SU-DHL-6 (cell line): ENCODE measurements around the gene TMIE.

Source experiments
- H2AFZ ChIP-seq: fragments of 200-600 bp; sonication (generic); 2 replicates; pipeline ENCODE4 v1.6.1; 2014; ENCODE audit warnings: low read depth, mild to moderate bottlenecking, moderate library complexity, mixed read lengths, antibody characterized with exemption, low read length; ENCODE audit not compliant: severe bottlenecking
- H3F3A ChIP-seq: fragments of 200-600 bp; shearing (Covaris generic); 2 replicates; pipeline ENCODE4 v1.6.0; 2016; ENCODE audit warnings: antibody characterized with exemption, mild to moderate bottlenecking; ENCODE audit not compliant: insufficient read depth
- H3K27ac ChIP-seq: fragments of 200-600 bp; sonication (generic); 2 replicates; pipeline ENCODE4 v1.5.1; 2016; ENCODE audit warnings: low read depth, mild to moderate bottlenecking, low read length, moderate library complexity, mixed read lengths
- H3K27me3 ChIP-seq: fragments of 200-600 bp; sonication (generic), shearing (Covaris generic); 2 replicates; pipeline ENCODE4 v1.6.0; 2014; ENCODE audit warnings: mild to moderate bottlenecking, low read length
- H3K36me3 ChIP-seq: fragments of 200-600 bp; sonication (generic); 2 replicates; pipeline ENCODE4 v1.6.1; 2014; ENCODE audit warnings: mild to moderate bottlenecking, low read length, mixed read lengths
- H3K4me2 ChIP-seq: fragments of 300-600, 200-600 bp; shearing (Covaris generic), sonication (generic); 2 replicates; pipeline ENCODE4 v1.6.0; 2014; ENCODE audit warnings: low read length, low read depth, mild to moderate bottlenecking; ENCODE audit not compliant: poor library complexity, severe bottlenecking
- H3K4me3 ChIP-seq: fragments of 200-600 bp; sonication (generic); 2 replicates; pipeline ENCODE4 v1.5.1; 2014; ENCODE audit warnings: antibody characterized with exemption, low read length, mild to moderate bottlenecking, mixed read lengths; ENCODE audit not compliant: insufficient read depth, poor library complexity, severe bottlenecking
- H3K79me2 ChIP-seq: fragments of 200-600 bp; sonication (generic); 2 replicates; pipeline ENCODE4 v1.6.1; 2014; ENCODE audit warnings: mild to moderate bottlenecking, low read length, moderate library complexity; ENCODE audit not compliant: insufficient read depth
- H3K9ac ChIP-seq: fragments of 200-600 bp; sonication (generic); 2 replicates; pipeline ENCODE4 v1.7.0; 2014; ENCODE audit warnings: mild to moderate bottlenecking, low read length
- H3K9me2 ChIP-seq: fragments of 200-600 bp; sonication (generic); replicated peaks from 2 replicates; pipeline ENCODE4 v1.6.1; 2014; ENCODE audit warnings: low read length; ENCODE audit not compliant: insufficient read depth
- H3K9me3 ChIP-seq: fragments of 200-600 bp; sonication (generic); 2 replicates; pipeline ENCODE4 v1.6.1; 2014; ENCODE audit warnings: low read length, mixed read lengths; ENCODE audit not compliant: insufficient read depth
- H4K20me1 ChIP-seq: fragments of 200-600 bp; sonication (generic); 2 replicates; pipeline ENCODE4 v1.6.1; 2014; ENCODE audit warnings: low read depth, mild to moderate bottlenecking, antibody characterized with exemption, low read length, moderate library complexity, mixed read lengths
- EZH2phosphoT487 ChIP-seq: fragments of 200-600 bp; sonication (generic), shearing (Covaris generic); conservative IDR thresholded peaks from 2 replicates; pipeline ENCODE4 v1.6.1; 2018; ENCODE audit warnings: mild to moderate bottlenecking, antibody characterized with exemption, low read length, moderate library complexity, mixed read lengths
- TF ChIP-seq, protein P1 (sequence below): fragments of 200-600 bp; sonication (generic); IDR thresholded peaks from one replicate; pipeline ENCODE4 v1.5.1; 2017; ENCODE audit warnings: antibody characterized with exemption, mild to moderate bottlenecking, low read length, moderate library complexity; ENCODE audit not compliant: insufficient read depth, poor library complexity, severe bottlenecking

TMIE gene

DNA sequence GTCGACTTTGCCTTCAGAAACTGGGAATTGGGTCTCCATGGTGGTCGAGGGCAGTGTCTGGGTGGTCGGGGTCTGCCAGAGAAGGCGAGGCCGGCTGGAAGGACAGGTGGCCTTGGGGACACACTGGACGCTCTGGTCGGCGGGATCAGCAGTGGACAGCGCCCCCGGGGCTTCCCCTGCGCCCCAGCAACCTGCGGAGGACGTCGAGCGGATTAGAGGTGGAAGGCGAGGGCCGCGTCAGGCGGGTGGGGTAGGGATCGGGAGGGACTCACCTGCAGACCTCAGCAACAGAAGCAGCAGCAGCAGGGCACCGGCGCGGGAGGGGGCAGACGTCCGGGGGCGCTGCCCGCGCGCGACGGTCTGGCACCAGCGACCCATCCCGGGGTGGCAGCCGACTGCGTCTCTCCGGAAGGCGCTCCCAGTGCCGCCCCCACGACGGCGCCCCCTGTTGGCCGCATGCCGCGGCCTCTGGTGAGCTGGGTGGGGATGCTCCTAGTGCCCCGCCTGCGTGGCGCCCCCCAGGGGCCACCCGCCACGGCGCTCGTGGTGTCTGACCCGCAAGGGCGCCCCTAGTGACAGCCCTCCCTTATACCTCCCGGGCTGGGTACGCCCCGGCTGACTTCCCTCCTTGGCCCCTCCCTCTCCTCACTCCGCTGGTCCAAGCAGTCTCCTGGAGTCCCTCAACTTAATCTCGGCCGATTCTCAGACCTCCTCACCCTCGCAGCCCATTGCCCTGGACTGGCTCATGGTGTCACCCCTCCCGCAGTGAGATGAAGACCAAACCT lies 16.4 kb downstream of the TMIE start, which contains the start of gene PRSS50:
TSS of gene PRSS50 (minus strand) at position 423 of the 785 bp plus-strand sequence. CDS start at position 378, 45 bp downstream.
- no peak for TF ChIP-seq EZH2phosphoT487
- TF ChIP-seq, protein P1, sequence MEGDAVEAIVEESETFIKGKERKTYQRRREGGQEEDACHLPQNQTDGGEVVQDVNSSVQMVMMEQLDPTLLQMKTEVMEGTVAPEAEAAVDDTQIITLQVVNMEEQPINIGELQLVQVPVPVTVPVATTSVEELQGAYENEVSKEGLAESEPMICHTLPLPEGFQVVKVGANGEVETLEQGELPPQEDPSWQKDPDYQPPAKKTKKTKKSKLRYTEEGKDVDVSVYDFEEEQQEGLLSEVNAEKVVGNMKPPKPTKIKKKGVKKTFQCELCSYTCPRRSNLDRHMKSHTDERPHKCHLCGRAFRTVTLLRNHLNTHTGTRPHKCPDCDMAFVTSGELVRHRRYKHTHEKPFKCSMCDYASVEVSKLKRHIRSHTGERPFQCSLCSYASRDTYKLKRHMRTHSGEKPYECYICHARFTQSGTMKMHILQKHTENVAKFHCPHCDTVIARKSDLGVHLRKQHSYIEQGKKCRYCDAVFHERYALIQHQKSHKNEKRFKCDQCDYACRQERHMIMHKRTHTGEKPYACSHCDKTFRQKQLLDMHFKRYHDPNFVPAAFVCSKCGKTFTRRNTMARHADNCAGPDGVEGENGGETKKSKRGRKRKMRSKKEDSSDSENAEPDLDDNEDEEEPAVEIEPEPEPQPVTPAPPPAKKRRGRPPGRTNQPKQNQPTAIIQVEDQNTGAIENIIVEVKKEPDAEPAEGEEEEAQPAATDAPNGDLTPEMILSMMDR = peak; percentile 24
- Histone ChIP-seq H4K20me1 (no peaks in the 10 kb centered on the region), H3K79me2 (no peaks in the 10 kb centered on the region)

DNA sequence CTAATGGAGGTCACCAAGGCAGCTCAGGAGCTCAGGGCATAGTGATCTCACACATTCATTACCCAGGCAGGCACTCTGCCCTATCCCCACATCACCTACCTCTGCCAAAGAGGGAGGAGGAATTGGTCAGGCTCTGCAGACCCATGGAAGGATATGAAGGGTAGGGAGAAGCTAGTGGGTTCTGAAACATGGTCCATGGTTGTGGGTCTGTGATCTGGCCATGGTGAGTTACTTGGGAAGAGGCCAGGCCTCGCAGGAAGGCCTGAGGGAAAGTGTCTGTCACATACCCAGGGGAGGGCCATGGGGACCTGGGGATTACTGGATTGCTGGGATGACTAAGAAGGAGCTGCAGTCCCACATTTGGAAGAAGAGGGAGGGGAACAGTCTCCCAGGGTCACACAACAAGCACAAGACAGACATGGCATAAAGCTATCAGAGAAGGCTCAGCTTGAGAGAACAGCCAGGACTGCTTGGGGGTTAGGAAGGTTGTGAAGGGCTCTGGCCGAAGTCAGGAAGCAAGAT lies 17.9 kb downstream of the TMIE start:
- Histone ChIP-seq H3K9ac (no peak overlapping the region), H4K20me1 (no peaks in the 10 kb centered on the region), H3K4me3 (no peak overlapping the region), H3K9me3 (no peaks in the 10 kb centered on the region), H3K9me2 (no peaks in the 10 kb centered on the region), H3F3A (no peaks in the 10 kb centered on the region), H3K36me3 (no peaks in the 10 kb centered on the region), H3K27me3 (peaks cover 3% of the 10 kb centered on the region; the same call in 1 of the 2 replicates), H2AFZ (no peak overlapping the region), H3K79me2 (no peaks in the 10 kb centered on the region), H3K27ac (no peak overlapping the region), H3K4me2 (no peak overlapping the region)
- TF ChIP-seq EZH2phosphoT487 = no peak
- TF ChIP-seq, protein P1 = no peak

More for the DNA sequence above, 16.4 kb downstream of the TMIE start, which contains the start of gene PRSS50:
- no peaks in the 10 kb centered on the region for H3F3A ChIP-seq
- H3K27me3 ChIP-seq = peaks cover 3% of the 10 kb centered on the region; the same call in 1 of the 2 replicates
- H3K4me2 ChIP-seq = no peak within 1 kb of the TSS
- H3K9ac ChIP-seq = no peak within 1 kb of the TSS
- no peak within 1 kb of the TSS for H3K27ac ChIP-seq
- H3K9me3 ChIP-seq = no peaks in the 10 kb centered on the region
- H3K4me3 ChIP-seq = no peak within 1 kb of the TSS
- H3K9me2 ChIP-seq = no peaks in the 10 kb centered on the region
- no peaks in the 10 kb centered on the region for H3K36me3 ChIP-seq
- no peak within 1 kb of the TSS for H2AFZ ChIP-seq

DNA sequence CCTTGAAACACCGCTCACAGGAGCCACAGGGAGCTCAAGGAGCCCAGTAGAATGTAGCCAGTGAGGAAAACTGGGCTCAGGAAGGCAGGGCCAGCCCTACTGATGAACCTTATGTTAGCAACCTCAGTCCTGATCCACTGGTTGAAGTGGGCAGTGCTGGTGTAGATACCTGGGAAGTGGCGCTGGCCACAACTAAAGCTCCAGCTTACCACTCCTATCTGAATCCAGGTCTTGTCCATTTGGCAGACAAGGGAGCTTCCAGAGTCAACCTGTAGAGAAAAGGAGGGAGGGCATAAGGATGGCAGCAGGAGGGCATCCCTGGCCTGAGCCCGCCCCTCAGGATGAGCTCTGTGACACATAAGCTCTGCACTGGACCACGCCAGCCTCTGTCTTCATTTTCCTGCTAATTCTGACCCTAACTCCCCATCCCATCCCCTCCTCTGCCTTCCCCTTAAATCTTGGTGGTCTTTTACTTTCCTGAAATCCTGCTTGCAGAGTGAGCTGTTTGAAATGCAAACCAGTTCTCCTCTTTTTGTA lies 18.6 kb downstream of the TMIE start:
- no peak overlapping the region for H3K27ac ChIP-seq
- no peaks in the 10 kb centered on the region for H3K36me3 ChIP-seq
- no peak overlapping the region for H3K9ac ChIP-seq
- H3K9me3 ChIP-seq = no peaks in the 10 kb centered on the region
- H3K4me2 ChIP-seq = no peak overlapping the region
- TF ChIP-seq, protein P1 = no peak
- no peak for TF ChIP-seq EZH2phosphoT487
- H2AFZ ChIP-seq = no peak overlapping the region
- peaks cover 3% of the 10 kb centered on the region; the same call in 1 of the 2 replicates for H3K27me3 ChIP-seq
- no peak overlapping the region for H3K4me3 ChIP-seq
- no peaks in the 10 kb centered on the region for H3K79me2 ChIP-seq
- no peaks in the 10 kb centered on the region for H4K20me1 ChIP-seq
- H3F3A ChIP-seq = no peaks in the 10 kb centered on the region
- no peaks in the 10 kb centered on the region for H3K9me2 ChIP-seq
